RWPE1 (cell line): ENCODE results near the gene CBLIF.

Source experiments
- CTCF ChIA-PET: fragments of 350-600 bp; sonication (Branson Sonifier 250); formaldehyde crosslinking; extraction: SDS; loops from one replicate; lab custom pipeline; 2021; lab: Yijun Ruan, JAX
- POLR2A ChIA-PET: fragments of 400-600 bp; formaldehyde crosslinking; extraction: SDS; loops from one replicate; lab custom pipeline; 2020; ENCODE audit warnings: antibody characterized with exemption; ENCODE audit not compliant: low non-redundant PET; lab: Yijun Ruan, JAX
- DNase-seq: peaks from one replicate; pipeline ENCODE4 v3.0.0; 2012; ENCODE audit warnings: low spot score
- H3K27ac ChIP-seq: fragments of 450-650 bp; 2 replicates; pipeline ENCODE4 v1.5.1; 2017
- CTCF ChIP-seq: fragments of 450-650 bp; conservative IDR thresholded peaks from 2 replicates; pipeline ENCODE4 v1.5.1; 2017; ENCODE audit warnings: low read depth, mild to moderate bottlenecking

The CBLIF gene

GRCh38 chr11:59877784-59878183 lies 32.5 kb upstream of the CBLIF start:
- ChIA-PET POLR2A (no interaction called here), CTCF (no interaction called here)
- no peak for DNase-seq
- H3K27ac ChIP-seq, result no peak overlapping the region
- no peak for TF ChIP-seq CTCF

- ChIA-PET POLR2A (no interaction called here), CTCF (no interaction called here)
- H3K27ac ChIP-seq, result no peak overlapping the region
- TF ChIP-seq CTCF, result no peak
- no peak for DNase-seq
Measured at GRCh38 chr11:59877325-59877724, 32.0 kb upstream of the CBLIF start.

DNA sequence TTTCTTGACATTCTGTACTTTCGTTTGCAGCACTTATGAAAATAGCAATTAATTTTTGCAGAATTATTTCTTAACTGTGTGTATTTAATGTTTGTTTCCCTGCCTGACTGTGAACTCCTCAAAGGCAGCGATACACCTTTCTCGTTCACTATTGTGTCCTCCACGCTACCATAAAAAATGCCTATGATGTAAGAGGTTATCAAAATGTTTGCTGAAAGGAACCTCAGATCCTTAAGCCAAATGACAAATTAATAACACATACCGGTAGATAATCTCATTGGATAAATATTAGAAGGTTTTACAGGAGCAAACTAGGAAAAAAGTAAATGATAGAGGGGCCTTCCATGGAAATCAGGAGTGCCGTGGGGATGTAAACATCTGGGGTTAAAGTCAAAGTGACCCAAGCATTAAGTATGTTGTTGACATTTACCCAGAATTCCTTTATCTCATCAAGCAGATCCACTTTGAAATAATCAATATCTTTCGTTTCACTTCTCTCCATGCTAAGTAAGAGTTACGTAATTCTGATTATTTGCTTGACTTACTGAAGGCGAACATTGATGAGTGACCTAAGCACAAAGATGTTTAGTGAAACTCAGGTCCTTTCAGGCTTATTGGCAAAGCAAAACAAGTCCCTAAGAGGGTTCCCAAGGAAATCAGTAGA lies 30.7 kb upstream of the CBLIF start:
- no peak for DNase-seq
- ChIA-PET POLR2A (no interaction called here), CTCF (interaction anchor here (0.6 kb wide), 1 partner anchor 141 kb away, joined by 3 read pairs; no protein-coding TSS in a partner anchor)
- no peak overlapping the region for H3K27ac ChIP-seq
- TF ChIP-seq CTCF, result no peak

DNA sequence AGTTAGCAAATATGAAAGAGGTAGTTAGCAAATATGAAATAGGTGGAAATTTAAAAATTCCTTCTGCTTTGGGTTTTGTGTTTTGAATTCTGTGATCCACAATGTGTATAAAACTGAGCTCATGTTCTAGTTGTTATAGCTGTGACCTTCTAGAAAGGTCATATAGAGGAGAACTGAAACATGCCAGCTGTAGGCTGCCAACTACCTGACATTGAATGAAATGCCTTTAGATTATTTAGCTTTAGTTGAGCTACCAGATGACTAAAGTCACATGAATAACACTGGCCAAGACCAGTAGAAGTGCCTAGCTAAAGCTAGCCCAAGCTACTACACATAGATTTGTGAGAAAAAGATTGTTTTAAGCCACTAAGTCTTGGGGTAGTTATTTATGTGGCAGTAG lies 26.8 kb upstream of the CBLIF start:
- CTCF ChIA-PET, result no interaction called here
- H3K27ac ChIP-seq, result no peak overlapping the region
- DNase-seq, result no peak
- no peak for TF ChIP-seq CTCF
- POLR2A ChIA-PET, result no interaction called here

GRCh38 chr11:59867946-59868345 lies 22.6 kb upstream of the CBLIF start:
- no peak for TF ChIP-seq CTCF
- DNase-seq, result no peak
- no peak overlapping the region for H3K27ac ChIP-seq
- CTCF ChIA-PET, result interaction anchor here (0.6 kb wide), 1 partner anchor 413 kb away, joined by 3 read pairs; no protein-coding TSS in a partner anchor
- POLR2A ChIA-PET, result no interaction called here

DNA sequence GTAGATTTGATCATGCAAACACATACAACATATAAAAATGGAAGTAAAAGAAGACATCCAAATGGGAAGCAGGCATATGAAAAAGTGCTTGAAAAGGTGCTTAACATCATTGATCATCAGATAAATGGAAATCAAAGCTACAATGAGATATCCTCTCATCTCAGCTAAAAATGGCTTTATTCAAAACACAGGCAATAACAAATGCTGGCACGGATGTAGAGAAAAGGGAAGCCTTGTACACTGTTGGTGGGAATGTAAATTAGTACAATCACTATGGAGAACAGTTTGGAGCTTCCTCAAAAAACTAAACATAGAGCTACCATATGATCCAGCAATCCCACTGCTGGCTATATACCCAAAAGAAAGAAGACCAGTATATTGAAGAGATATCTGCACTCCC lies 21.5 kb upstream of the CBLIF start:
- TF ChIP-seq CTCF, result no peak
- DNase-seq, result no peak
- POLR2A ChIA-PET, result no interaction called here
- H3K27ac ChIP-seq, result no peak overlapping the region
- CTCF ChIA-PET, result interaction anchor here (0.7 kb wide), 1 partner anchor 47 kb away, joined by 4 read pairs; no protein-coding TSS in a partner anchor
